Stimulated activated CD4-positive, alpha-beta T cell treated with anti-CD3 and anti-CD28 coated beads, Interleukin-2, amount 100 ng/mL, for 24 hours (primary cell): ENCODE data around the gene PERP.
A peak's percentile ranks its signal among the peaks of the same experiment; 100 is the strongest.
"Not testable (repeated sequence)": the region's sequence is repeated elsewhere in the genome, so short reads cannot be mapped to it uniquely, and the experiment has no call there.

Experiments
- DNase-seq, 2 donors: peaks; one replicate each; pipeline ENCODE4 v3.0.0-alpha.2; 2020

The PERP gene

GRCh38 chr6:138107078-138107751 is at the start of gene PERP:
TSS of gene PERP (minus strand) at chr6:138107419. CDS start at chr6:138107340, 79 bp downstream.
- DNase-seq, result peak; percentile 73 to 80

- DNase-seq, result no peak
Observed at GRCh38 chr6:138155443-138155842, 48.2 kb upstream of the PERP start.

GRCh38 chr6:138146544-138146943 is 39.3 kb upstream of the PERP start:
- no peak for DNase-seq

- DNase-seq, result no peak
Observed at GRCh38 chr6:138145402-138145801, 38.2 kb upstream of the PERP start.

GRCh38 chr6:138142806-138143205 is 35.6 kb upstream of the PERP start:
- no peak for DNase-seq

GRCh38 chr6:138129190-138129589 is 22.0 kb upstream of the PERP start:
- DNase-seq, result no peak

- DNase-seq, result no peak
Observed at GRCh38 chr6:138128096-138128495, 20.9 kb upstream of the PERP start.

GRCh38 chr6:138124096-138124495 is 16.9 kb upstream of the PERP start:
- DNase-seq, result no peak

- DNase-seq, result no peak
Observed at GRCh38 chr6:138119976-138120375, 12.8 kb upstream of the PERP start.

- not testable (repeated sequence) for DNase-seq
Observed at GRCh38 chr6:138119229-138119628, 12.0 kb upstream of the PERP start.

- no peak for DNase-seq
Observed at GRCh38 chr6:138117376-138117914, 10.2 kb upstream of the PERP start.

GRCh38 chr6:138116661-138116999 is 9.4 kb upstream of the PERP start:
- no peak for DNase-seq

- peak; percentile 31 to 42 for DNase-seq
Observed at GRCh38 chr6:138115877-138116660, 8.8 kb upstream of the PERP start.

GRCh38 chr6:138115201-138115600 is 8.0 kb upstream of the PERP start:
- no peak for DNase-seq

GRCh38 chr6:138113588-138114210 is 6.5 kb upstream of the PERP start:
- no peak for DNase-seq

- no peak for DNase-seq
Observed at GRCh38 chr6:138110229-138110628, 3.0 kb upstream of the PERP start.

GRCh38 chr6:138109042-138109997 is 2.1 kb upstream of the PERP start:
- DNase-seq, result peak; percentile 85 to 86

- DNase-seq, result peak in 1 of 2 donors; percentile 15
Observed at GRCh38 chr6:138107752-138108592, 753 bp upstream of the PERP start.

GRCh38 chr6:138106665-138107077 is 548 bp downstream of the PERP start:
- DNase-seq, result no peak

- no peak for DNase-seq
Observed at GRCh38 chr6:138105880-138106664, 1.1 kb downstream of the PERP start.

- no peak for DNase-seq
Observed at GRCh38 chr6:138105446-138105845, 1.8 kb downstream of the PERP start.
